Thyroid gland (tissue), 4 donors: ENCODE measurements around the gene ZNF730. TPM values are rescaled to one million over a fixed set of nuclear protein-coding genes. Genes with fewer than 3 reads are reported as not detected.
"Not testable (repeated sequence)": the region's sequence is repeated elsewhere in the genome, so short reads cannot be mapped to it uniquely, and the experiment has no call there.

Experiments
- DNase-seq, 2 donors: peaks; one replicate each; pipeline ENCODE4 v3.0.0-alpha.2; 2019
- H3K27ac ChIP-seq, 3 donors: fragments of 200-600 bp; sonication (generic); 1 replicate in 2 of 3; 2 replicates in 1 of 3; pipeline ENCODE4 v1.5.1; 2016 to 2019; ENCODE audit warnings: mild to moderate bottlenecking in 1 of 3, moderate library complexity in 1 of 3
- H3K27me3 ChIP-seq: fragments of 200-600 bp; sonication (generic); one replicate; pipeline ENCODE4 v1.5.1; 2019
- H3K36me3 ChIP-seq, 2 donors: fragments of 200-600 bp; sonication (generic); one replicate each; pipeline ENCODE4 v1.5.1; 2016 to 2019
- H3K4me1 ChIP-seq, 2 donors: fragments of 200-600 bp; sonication (generic); one replicate each; pipeline ENCODE4 v1.5.1; 2017 to 2019
- H3K4me3 ChIP-seq, 3 donors: fragments of 200-600 bp; sonication (generic); replicated peaks in 1 of 3; 1 replicate in 2 of 3; 2 replicates in 1 of 3; pipeline ENCODE4 v1.5.1; 2016; ENCODE audit warnings: mild to moderate bottlenecking in 1 of 3
- H3K9me3 ChIP-seq: fragments of 200-600 bp; sonication (generic); one replicate; pipeline ENCODE4 v1.5.1; 2017
- CTCF ChIP-seq, 6 experiments: fragments of 200-600 bp in 3 of 6; fragments of 450-650 bp in 3 of 6; sonication (generic) in 3 of 6; IDR thresholded peaks; one replicate each; pipeline ENCODE4 v1.5.1; 2016 to 2019; ENCODE audit warnings: antibody characterized with exemption in 6 of 6, mild to moderate bottlenecking in 2 of 6, inconsistent platforms in 1 of 6, moderate library complexity in 1 of 6
- POLR2A ChIP-seq, 2 donors: fragments of 450-650 bp; IDR thresholded peaks; one replicate each; pipeline ENCODE4 v1.6.1; 2017; ENCODE audit warnings: antibody characterized with exemption in 2 of 2, mild to moderate bottlenecking in 2 of 2, moderate library complexity in 1 of 2
- WGBS, 2 donors: methylation state at CpG; one replicate each; pipeline ENCODE4 v1.1.5; 2017; 5-methylcytosine and 5-hydroxymethylcytosine counted together
- intact Hi-C: fragments of 100-400 bp; cut with DNase I; formaldehyde crosslinking; loops from one replicate; pipeline ENCODE4 v1.15.1; 2023
- total RNA-seq, 4 donors: library from RNA; depleted of rRNA; stranded (reverse); fragments of >200 nt; gene quantifications; one replicate each; pipeline ENCODE4 v1.2.3, GENCODE V29; 2016

ZNF730 gene
- total RNA-seq: 1 to 10 TPM in 1 of 4 donors, under 1 TPM in 2, not detected in 1; 0.20 to 4.1 (median 0.56) TPM

DNA sequence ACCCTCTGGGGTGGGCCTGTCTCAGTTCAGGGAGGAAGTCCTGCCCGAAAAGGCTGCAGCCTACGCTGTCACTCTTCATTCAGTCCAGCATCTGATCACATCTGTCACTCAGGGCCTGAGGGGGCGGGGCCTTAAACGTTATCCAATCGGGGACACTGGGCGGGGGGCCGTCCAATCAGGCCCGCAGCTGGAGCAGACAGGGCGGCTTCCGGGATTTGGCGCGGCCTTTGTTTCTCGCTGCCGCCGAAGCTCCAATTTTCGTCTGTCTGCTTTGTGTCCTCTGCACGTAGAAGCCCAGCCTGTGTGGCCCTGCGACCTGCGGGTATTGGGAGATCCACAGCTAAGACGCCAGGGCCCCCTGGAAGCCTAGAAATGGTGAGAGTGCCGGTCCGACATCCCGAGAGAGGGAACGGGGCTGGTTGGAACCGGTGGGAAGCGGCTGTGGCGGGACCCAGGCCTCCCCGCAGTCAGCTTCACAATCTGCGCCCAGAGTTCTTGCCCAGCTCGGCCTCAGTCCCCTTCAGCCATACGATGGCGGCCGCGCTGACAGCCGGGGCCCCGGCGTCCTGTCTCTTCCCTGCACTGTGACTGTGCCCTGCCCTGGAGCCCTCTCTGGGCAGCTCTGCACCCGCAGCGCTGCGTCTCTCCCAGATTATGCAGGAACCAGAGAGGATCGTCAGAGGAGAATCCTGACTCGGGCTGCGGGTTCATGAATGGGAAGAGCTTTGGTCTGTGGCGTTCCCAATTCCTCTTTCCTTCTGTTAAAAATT, at the start of gene ZNF730:
Gene ZNF730 (plus strand): TSS at position 224 of the 770 bp plus-strand sequence. CDS start 149 bp downstream, at position 373.
- WGBS, 2 donors: 1 to 3% methylated on average over 25 to 27 of the region's 44 CpGs
- Histone ChIP-seq H3K36me3 (no peaks in the 10 kb centered on the region), H3K27me3 (no peaks in the 10 kb centered on the region), H3K9me3 (no peaks in the 10 kb centered on the region), H3K4me3 (peak within 1 kb of the TSS in 1 of 3 donors; percentile 36), H3K4me1 (no peaks in the 10 kb centered on the region), H3K27ac (no peak within 1 kb of the TSS)
- peak; percentile 3 to 39 for DNase-seq
- intact Hi-C loops: no loop called here
- TF ChIP-seq CTCF (IDR thresholded peaks at IDR 0.05) (no peak), POLR2A (IDR thresholded peaks at IDR 0.05) (no peak)

GRCh38 chr19:23070353-23071146, 46.3 kb upstream of the ZNF730 start:
- peak in 1 of 6 experiments; percentile 26 for TF ChIP-seq CTCF (IDR thresholded peaks at IDR 0.05)
- TF ChIP-seq POLR2A (IDR thresholded peaks at IDR 0.05): no peak
- H3K9me3 ChIP-seq: no peaks in the 10 kb centered on the region
- intact Hi-C loops: no loop called here
- H3K27me3 ChIP-seq: no peaks in the 10 kb centered on the region
- no peaks in the 10 kb centered on the region for H3K4me1 ChIP-seq
- 9% methylated on average over 15 to 26 of the region's 43 CpGs for WGBS, 2 donors
- peak in 1 of 2 donors; percentile 7 for DNase-seq
- H3K27ac ChIP-seq: no peak overlapping the region
- no peaks in the 10 kb centered on the region for H3K36me3 ChIP-seq
- H3K4me3 ChIP-seq: no peak overlapping the region

GRCh38 chr19:23071147-23071511, 45.7 kb upstream of the ZNF730 start:
- 0% methylated on average over 1 of the region's 30 CpGs; no CpG with 5 or more reads in 1 of the 2 donors for WGBS, 2 donors
- no peaks in the 10 kb centered on the region for H3K27me3 ChIP-seq
- DNase-seq: peak in 1 of 2 donors; percentile 3
- no peaks in the 10 kb centered on the region for H3K36me3 ChIP-seq
- TF ChIP-seq CTCF (IDR thresholded peaks at IDR 0.05) (no peak), POLR2A (IDR thresholded peaks at IDR 0.05) (no peak)
- H3K9me3 ChIP-seq: no peaks in the 10 kb centered on the region
- intact Hi-C loops: no loop called here
- H3K27ac ChIP-seq: no peak overlapping the region
- no peaks in the 10 kb centered on the region for H3K4me1 ChIP-seq
- H3K4me3 ChIP-seq: no peak overlapping the region

DNA sequence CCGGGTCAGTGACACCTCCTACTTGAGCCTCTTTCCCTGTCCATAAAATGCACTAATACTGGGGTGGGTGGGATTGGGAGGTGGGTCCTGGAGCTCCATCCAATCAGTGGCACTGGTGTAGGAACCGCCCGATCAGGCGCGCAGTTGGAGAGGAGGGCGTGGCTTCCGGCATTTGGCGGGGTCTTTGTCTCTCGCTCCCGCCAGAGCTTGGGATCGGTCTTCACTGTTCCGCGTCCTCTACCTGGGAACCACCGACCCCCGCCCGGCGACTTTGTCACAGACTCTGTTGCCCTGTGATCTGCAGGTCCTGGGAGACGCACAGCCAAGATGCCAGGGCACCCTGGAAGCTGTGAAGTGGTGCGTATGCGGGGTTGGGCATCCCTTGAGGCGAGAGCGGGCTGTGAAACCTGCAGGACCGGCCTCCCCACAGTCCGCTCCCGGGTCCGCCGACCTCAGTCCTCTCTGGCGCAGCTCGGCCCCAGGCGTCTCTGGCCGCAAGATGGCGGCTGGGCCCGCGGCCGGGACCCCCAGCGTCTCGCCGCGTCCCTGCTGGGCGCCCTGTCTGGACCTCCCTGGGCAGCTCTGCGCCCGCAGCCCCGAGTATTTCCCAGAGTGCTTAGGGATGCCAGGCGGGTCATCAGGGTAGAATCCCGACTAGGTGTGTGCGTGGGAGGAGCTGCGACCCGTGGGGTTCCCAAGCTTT, 41.6 kb upstream of the ZNF730 start:
- H3K36me3 ChIP-seq: no peaks in the 10 kb centered on the region
- TF ChIP-seq CTCF (IDR thresholded peaks at IDR 0.05): no peak
- TF ChIP-seq POLR2A (IDR thresholded peaks at IDR 0.05): no peak
- no peaks in the 10 kb centered on the region for H3K27me3 ChIP-seq
- intact Hi-C loops: no loop called here
- no peaks in the 10 kb centered on the region for H3K9me3 ChIP-seq
- peak overlapping the region in 2 of 3 donors; percentile 7 to 30 for H3K4me3 ChIP-seq
- H3K27ac ChIP-seq: no peak overlapping the region
- peak; percentile 19 to 39 for DNase-seq
- H3K4me1 ChIP-seq: no peaks in the 10 kb centered on the region
- 1% methylated on average over 9 to 21 of the region's 48 CpGs for WGBS, 2 donors

GRCh38 chr19:23077776-23078175, 39.0 kb upstream of the ZNF730 start:
- H3K27me3 ChIP-seq, H3K4me1 ChIP-seq, H3K36me3 ChIP-seq, H3K4me3 ChIP-seq, DNase-seq, H3K27ac ChIP-seq, H3K9me3 ChIP-seq, intact Hi-C loops: not testable (repeated sequence)
- 38 to 86% methylated on average over 2 of the region's 2 CpGs for WGBS, 2 donors
